Measurements from ENCODE around the gene EIF3A.

DNA sequence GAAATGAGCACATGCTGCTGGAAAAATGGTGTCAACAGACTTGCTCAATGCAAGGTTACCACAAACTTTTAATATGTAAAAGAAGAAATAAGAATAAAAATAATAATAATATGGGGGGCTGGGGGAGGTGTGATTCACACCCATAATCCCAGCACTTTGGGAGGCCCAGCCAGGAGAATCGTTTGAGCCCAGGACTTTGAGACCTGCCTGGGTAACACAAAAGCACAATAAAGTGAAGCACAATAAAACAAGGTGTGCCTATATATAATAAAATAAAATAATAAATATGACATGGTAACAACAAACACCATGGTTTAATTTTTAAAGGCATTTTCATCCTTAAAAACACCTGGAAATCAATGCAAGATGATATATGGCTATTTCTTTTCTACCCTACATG lies 25.1 kb downstream of the EIF3A start:
- TF ChIP-seq, protein P1, sequence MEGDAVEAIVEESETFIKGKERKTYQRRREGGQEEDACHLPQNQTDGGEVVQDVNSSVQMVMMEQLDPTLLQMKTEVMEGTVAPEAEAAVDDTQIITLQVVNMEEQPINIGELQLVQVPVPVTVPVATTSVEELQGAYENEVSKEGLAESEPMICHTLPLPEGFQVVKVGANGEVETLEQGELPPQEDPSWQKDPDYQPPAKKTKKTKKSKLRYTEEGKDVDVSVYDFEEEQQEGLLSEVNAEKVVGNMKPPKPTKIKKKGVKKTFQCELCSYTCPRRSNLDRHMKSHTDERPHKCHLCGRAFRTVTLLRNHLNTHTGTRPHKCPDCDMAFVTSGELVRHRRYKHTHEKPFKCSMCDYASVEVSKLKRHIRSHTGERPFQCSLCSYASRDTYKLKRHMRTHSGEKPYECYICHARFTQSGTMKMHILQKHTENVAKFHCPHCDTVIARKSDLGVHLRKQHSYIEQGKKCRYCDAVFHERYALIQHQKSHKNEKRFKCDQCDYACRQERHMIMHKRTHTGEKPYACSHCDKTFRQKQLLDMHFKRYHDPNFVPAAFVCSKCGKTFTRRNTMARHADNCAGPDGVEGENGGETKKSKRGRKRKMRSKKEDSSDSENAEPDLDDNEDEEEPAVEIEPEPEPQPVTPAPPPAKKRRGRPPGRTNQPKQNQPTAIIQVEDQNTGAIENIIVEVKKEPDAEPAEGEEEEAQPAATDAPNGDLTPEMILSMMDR (IDR thresholded peaks at IDR 0.05; ENCODE audit: poor library complexity, severe bottlenecking): no peak
- TF ChIP-seq RAD21 (conservative IDR thresholded peaks at IDR 0.05) (no peak), EP300 (conservative IDR thresholded peaks at IDR 0.05; ENCODE audit: poor library complexity, severe bottlenecking) (no peak), EZH2 (IDR thresholded peaks at IDR 0.05; ENCODE audit: borderline replicate concordance, insufficient read depth, low read length, poor library complexity, severe bottlenecking) (no peak), POLR2AphosphoS5 (IDR thresholded peaks at IDR 0.05) (no peak), TAF1 (IDR thresholded peaks at IDR 0.05; ENCODE audit: low read depth) (no peak), MXI1 (conservative IDR thresholded peaks at IDR 0.05; ENCODE audit: poor library complexity, severe bottlenecking) (no peak), SMC3 (conservative IDR thresholded peaks at IDR 0.05; ENCODE audit: poor library complexity) (no peak)
- TF ChIP-seq, protein P2, sequence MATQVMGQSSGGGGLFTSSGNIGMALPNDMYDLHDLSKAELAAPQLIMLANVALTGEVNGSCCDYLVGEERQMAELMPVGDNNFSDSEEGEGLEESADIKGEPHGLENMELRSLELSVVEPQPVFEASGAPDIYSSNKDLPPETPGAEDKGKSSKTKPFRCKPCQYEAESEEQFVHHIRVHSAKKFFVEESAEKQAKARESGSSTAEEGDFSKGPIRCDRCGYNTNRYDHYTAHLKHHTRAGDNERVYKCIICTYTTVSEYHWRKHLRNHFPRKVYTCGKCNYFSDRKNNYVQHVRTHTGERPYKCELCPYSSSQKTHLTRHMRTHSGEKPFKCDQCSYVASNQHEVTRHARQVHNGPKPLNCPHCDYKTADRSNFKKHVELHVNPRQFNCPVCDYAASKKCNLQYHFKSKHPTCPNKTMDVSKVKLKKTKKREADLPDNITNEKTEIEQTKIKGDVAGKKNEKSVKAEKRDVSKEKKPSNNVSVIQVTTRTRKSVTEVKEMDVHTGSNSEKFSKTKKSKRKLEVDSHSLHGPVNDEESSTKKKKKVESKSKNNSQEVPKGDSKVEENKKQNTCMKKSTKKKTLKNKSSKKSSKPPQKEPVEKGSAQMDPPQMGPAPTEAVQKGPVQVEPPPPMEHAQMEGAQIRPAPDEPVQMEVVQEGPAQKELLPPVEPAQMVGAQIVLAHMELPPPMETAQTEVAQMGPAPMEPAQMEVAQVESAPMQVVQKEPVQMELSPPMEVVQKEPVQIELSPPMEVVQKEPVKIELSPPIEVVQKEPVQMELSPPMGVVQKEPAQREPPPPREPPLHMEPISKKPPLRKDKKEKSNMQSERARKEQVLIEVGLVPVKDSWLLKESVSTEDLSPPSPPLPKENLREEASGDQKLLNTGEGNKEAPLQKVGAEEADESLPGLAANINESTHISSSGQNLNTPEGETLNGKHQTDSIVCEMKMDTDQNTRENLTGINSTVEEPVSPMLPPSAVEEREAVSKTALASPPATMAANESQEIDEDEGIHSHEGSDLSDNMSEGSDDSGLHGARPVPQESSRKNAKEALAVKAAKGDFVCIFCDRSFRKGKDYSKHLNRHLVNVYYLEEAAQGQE (IDR thresholded peaks at IDR 0.05; ENCODE audit: borderline replicate concordance): no peak
